IPS DF 4.7 (cell line): Measurements from ENCODE around the gene PXN.
"Not testable (repeated sequence)": the region's sequence is repeated elsewhere in the genome, so short reads cannot be mapped to it uniquely, and the experiment has no call there.

Experiments used
- DNase-seq: peaks from one replicate; pipeline ENCODE4 v3.0.0-alpha.2; 2013; ENCODE audit warnings: low spot score; ENCODE audit errors: extremely low read depth

PXN gene

GRCh38 chr12:120227233-120228040 lies 38.1 kb downstream of the PXN start:
- no peak for DNase-seq

GRCh38 chr12:120225852-120226640 lies 39.5 kb downstream of the PXN start:
- no peak for DNase-seq

- DNase-seq, result no peak
Observed at GRCh38 chr12:120225200-120225558, 40.4 kb downstream of the PXN start.

GRCh38 chr12:120224304-120225199 lies 41.0 kb downstream of the PXN start:
- no peak for DNase-seq

- no peak for DNase-seq
Observed at GRCh38 chr12:120223458-120224303, 41.8 kb downstream of the PXN start.

- DNase-seq, result no peak
Observed at GRCh38 chr12:120222288-120222832, 43.2 kb downstream of the PXN start.

- no peak for DNase-seq
Observed at GRCh38 chr12:120221576-120221900, 44.0 kb downstream of the PXN start.

GRCh38 chr12:120220838-120221575 lies 44.5 kb downstream of the PXN start:
- no peak for DNase-seq

- no peak for DNase-seq
Observed at GRCh38 chr12:120218680-120219606, 46.6 kb downstream of the PXN start.

- no peak for DNase-seq
Observed at GRCh38 chr12:120216742-120217605, 48.6 kb downstream of the PXN start.

GRCh38 chr12:120215766-120216735 lies 49.5 kb downstream of the PXN start:
- no peak for DNase-seq

GRCh38 chr12:120215357-120215735 lies 50.2 kb downstream of the PXN start:
- no peak for DNase-seq

GRCh38 chr12:120214626-120215356 lies 50.7 kb downstream of the PXN start:
- no peak for DNase-seq

- DNase-seq, result no peak
Observed at GRCh38 chr12:120213758-120214157, 51.8 kb downstream of the PXN start.

- not testable (repeated sequence) for DNase-seq
Observed at GRCh38 chr12:120213182-120213581, 52.3 kb downstream of the PXN start.

- no peak for DNase-seq
Observed at GRCh38 chr12:120212301-120212700, 53.2 kb downstream of the PXN start.
